ENCODE results near the gene CBLB.

Gene CBLB

DNA sequence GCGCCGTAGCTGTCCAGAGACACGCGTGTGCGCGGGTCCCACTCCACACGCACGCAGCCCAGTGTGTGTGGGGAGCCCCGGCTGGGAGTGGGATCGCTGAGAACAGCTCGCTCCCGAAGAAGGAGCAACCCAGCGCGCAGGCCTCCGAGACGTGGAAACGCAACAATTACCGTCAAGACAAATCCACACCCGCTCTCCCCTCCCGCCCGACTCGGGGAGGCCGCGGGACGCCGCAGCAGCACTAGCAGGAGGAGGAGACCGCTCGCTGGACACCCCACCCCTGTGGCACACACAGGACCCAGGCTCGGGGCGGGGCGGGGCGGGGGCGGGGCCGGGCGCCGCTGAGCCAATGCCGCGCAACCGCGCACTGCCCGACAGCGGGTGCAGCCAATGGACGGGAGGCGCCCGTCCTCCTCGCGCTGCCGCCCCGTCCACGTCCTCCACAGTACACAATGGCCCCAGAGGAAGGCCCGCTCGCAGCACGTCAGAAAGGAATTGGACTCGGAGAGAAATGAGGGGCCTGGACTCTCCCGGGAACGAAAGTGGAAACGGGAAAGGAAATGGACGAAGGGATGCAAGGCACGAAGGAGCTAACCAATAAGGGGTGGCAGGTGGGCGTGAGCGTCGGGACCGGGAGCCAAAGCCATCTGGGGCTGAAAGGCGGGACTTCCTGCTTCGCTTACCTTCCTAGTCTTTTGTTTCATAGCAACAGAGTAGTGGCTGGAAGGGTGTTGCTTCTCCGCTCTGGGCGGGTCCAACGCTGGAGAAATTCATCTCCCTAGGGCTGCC lies at the start of gene CBLB:
CBLB (minus strand) TSS at position 271 of the 789 bp plus-strand sequence. CDS start 1,435 bp downstream, outside the sequence.
- DNase-seq (ENCODE audit: low read depth, low spot score): peak; percentile 91
- peak within 1 kb of the TSS; percentile 70 for H3K27ac ChIP-seq

DNA sequence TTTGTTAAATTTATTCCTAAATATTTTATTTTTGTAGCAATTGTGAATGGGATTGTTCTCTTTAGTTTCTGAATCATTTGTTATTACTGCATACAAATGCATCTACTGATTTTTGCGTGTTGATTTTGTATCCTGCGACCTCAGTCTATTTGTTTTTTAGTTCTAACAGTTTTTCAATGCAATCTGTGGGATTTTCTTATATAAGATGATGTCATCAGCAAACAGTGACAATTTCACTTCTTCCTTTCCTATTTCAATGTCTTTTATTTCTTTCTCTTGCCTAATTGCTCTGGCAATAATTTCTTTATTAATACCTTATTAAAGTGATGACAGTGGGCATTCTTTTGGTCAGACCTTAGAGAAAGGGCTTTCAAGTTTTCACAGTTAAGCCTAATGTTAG lies 48.0 kb upstream of the CBLB start:
- no peak overlapping the region for H3K27ac ChIP-seq
- DNase-seq (ENCODE audit: low read depth, low spot score): no peak

DNA sequence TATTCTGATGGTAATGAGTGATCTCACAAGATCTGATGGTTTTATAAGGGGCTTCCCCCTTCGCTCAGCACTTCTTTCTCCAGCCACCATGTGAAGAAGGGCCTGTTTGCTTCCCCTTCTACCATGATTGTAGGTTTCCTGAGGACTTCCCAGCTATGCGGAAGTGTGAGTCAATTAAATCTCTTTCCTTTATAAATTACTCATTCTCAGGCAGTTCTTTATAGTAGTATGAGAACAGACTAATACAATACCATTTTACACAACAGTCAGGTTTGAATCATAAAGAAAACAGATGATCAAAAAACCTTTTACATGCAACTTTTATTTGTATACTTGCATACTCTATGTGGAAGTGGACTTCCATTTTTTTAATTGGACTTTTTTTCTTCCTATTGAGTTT lies 46.7 kb upstream of the CBLB start:
- DNase-seq (ENCODE audit: low read depth, low spot score): peak; percentile 55
- peak overlapping the region; percentile 84 for H3K27ac ChIP-seq

DNA sequence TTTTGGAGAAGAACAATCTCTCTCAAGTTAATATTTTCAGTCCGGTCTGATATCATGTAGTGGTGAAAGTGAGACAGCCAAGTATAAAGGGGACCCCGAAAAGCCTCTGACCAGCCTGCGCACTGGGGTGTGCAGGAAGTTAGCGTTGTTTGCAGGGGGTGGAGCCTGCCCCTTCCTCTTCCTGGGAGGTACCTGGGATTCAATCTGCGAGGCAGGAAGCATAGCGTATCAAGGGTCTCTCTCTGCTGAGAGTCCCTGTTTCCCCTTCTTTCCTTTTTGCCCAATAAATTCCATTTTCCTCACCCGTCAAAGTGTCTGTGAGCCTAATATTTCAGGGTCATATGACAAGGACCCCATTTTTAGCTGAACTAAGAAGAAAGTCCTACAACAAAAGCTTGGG lies 44.8 kb upstream of the CBLB start:
- no peak for DNase-seq (ENCODE audit: low read depth, low spot score)
- no peak overlapping the region for H3K27ac ChIP-seq

DNA sequence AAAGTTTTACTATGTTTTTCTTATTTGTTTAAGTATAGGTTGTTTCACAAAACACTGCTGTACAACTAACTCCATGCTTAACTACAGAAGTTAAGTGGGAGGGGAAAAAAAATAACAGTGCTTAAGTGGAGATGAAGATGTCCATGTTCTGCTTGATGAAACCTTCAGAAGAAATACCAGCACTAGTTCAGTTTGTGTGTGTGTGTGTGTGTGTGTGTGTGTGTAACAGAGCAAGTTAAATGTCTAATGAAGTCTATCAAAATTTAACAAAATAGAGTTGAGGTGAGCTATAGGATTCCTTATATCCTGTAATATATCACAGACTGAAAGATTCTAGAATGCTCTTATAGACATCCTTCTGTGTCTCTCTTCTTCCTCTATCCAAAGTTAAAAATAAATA lies 44.1 kb upstream of the CBLB start:
- no peak for DNase-seq (ENCODE audit: low read depth, low spot score)
- no peak overlapping the region for H3K27ac ChIP-seq

DNA sequence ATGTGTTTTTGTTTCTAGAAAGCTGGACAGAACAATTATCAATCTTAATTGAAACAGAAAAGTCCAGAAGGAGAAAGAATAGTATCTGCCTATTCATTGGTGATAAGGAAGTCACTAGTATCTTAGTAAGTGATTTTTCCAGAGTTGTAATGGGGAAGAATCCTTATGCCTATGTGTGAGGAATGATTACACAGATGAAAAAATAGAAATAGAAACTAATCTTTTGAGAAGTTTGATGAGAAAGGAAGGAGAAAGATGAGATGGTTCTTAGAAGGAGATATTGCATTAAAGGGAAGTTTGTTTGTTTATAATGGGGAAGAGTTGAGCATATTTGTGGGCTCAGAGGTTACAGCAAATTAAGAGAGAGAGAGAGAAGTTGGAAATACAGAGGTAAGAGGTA lies 42.7 kb upstream of the CBLB start:
- DNase-seq (ENCODE audit: low read depth, low spot score): no peak
- no peak overlapping the region for H3K27ac ChIP-seq

DNA sequence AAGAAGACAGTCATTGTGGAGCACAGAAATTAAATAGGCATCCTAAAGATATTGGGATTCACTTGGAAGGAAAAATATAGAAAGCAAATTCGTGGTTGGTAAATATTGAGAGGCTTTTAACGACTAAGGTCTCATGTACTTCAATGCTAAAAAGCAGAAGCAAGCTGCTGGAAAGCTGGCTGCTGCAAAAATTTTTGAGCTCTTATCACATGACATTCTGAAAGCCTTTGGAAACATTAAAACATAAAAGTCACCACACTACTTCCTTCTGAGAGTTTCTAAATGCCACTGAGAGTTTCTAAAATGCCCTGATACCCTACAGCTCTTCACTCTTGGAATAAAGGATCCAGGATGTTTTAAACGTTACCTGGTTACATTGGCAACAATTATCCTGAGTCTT lies 39.0 kb upstream of the CBLB start:
- peak overlapping the region; percentile 45 for H3K27ac ChIP-seq
- DNase-seq (ENCODE audit: low read depth, low spot score): no peak

DNA sequence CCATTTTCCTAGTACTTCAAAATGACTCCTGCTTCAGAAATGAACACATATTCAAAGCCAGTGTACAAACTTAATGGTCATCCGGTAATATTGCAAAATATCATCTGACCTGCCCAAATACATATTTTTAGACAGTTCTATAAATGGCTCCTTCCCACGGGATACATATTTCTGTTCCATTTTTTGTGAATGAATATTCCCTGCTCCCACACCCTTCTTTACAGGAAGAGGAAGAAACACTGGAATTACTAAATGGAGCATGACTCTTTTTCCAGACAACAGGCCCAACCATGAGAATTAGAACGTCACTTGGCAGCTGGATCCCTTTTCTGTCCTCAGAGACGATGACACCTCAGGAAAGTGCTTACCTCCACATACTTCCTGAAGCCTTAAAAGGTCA lies 38.0 kb upstream of the CBLB start:
- peak overlapping the region; percentile 45 for H3K27ac ChIP-seq

DNA sequence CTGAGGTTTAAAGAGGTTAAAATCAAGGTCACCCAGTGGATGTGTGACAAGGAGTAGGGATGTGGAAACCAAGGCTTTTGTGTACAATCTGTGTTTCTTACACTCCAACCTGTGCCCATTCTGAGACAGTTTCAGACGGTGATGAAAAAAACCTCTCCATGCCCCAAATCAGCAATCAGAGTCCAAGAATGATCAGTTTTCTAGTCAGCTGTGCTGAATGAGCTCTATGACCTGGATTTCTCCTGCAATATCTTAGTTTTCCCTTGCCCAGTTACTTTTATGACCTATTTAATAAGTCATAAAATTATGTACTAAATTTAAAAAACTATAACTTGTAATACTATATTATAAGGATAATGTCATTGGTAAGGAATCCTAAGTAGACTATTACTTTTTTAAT lies 37.5 kb upstream of the CBLB start:
- peak overlapping the region; percentile 45 for H3K27ac ChIP-seq
- DNase-seq (ENCODE audit: low read depth, low spot score): no peak

More for the DNA sequence above, 38.0 kb upstream of the CBLB start:
- DNase-seq (ENCODE audit: low read depth, low spot score): no peak

DNA sequence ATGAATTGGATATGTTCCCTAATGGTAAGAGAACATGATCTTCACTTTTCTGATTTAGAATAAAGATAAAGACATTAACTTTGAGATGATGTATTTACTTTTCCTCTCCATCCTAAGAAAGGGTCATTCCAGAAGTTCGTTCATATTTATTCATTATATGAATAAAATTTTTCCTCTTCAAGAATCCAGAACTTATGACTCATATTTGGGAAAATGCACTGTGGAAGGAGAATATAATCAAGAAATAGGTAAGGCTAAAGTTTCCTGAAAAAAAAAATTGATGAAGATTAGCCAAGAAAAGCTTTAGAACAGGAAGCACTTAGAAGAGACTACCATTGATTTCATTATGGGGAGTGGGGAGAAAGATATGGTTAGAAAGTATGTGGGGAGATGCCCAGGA lies 36.5 kb upstream of the CBLB start:
- no peak for DNase-seq (ENCODE audit: low read depth, low spot score)
- no peak overlapping the region for H3K27ac ChIP-seq

DNA sequence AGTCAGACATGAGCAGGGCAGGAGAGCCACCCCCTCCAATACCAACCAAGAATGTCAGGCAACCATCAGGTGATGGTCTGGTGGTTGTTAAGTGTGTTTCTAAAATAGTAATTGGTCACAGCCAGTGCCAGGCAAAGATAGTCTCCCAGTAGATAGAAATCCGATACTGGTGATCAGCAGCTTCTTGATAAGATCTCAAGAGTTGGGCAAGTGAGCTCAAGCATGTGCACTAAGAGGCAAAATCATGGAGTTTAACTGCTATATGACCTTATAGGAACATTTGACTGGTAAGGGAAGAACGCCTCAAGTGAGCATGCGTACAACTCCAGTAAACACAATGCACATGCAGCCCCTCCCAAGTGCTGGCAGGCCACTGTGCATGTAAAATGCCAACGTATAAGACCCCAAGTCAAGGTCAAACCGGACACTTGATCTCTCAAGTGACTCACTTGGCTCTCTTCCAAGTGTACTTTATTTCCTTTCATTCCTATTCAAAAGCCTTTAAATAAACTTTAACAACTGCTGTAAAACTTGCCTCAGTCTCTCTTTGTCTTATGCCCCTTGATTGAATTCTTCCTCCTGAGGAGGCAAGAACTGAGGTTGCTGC lies 36.0 kb upstream of the CBLB start:
- no peak for DNase-seq (ENCODE audit: low read depth, low spot score)
- no peak overlapping the region for H3K27ac ChIP-seq

DNA sequence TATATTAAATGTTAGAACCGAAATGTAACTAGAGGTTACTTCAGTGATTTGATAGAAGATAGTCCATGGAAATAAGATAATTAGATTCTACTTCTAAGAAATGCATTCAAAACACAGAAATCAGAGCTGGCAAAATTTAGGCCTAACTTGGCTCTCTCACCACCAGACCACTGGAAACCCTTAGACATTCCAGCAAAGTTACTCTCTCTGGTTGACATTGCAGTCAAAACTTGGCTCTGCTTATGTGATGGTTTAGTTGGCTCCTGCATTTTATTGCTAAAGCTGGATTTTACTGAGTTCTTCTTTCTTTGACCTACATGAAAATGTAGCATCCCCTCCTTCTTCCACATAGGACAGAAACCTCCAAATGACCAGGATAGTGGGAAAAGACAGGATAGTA lies 35.4 kb upstream of the CBLB start:
- no peak overlapping the region for H3K27ac ChIP-seq

DNA sequence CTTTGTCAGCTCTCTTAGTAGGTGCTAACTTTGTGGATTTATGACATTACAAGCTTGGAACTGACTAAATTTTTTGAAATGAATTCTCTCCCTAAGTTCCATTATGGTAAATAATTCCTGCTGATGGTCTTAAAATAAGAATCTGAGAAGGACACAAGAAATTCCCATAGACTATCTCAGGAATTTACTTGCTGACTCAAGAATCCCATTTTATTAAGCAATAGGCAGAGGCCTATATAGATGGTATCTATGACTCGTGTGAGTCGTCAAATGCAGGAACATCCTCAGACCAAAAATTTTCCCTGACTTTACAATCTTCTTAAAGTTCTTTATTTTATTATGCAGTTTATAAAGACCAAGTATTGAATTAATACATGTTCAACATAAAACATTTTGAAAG lies 30.7 kb upstream of the CBLB start:
- DNase-seq (ENCODE audit: low read depth, low spot score): no peak
- H3K27ac ChIP-seq: peak overlapping the region; percentile 21

More for the DNA sequence above, 35.4 kb upstream of the CBLB start:
- no peak for DNase-seq (ENCODE audit: low read depth, low spot score)

DNA sequence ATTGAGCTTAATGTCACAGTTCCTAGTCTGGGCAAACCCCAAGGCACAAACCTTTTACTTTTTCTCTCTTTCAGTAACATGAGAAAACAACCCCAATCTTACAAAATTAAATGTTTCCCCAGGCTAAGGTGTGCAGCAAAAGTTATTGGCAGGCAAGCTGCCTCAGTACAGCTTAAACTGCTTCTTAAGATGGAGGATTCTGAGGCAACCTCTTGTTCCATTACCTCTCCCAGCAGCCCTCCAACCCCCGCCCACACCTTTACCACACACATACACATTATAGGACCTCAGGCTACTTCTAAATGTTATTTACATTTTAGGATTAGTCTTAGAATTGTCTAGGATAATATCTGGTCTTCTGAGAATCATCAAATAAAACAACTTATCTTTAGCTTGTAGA lies 22.3 kb upstream of the CBLB start:
- no peak for DNase-seq (ENCODE audit: low read depth, low spot score)
- no peak overlapping the region for H3K27ac ChIP-seq

DNA sequence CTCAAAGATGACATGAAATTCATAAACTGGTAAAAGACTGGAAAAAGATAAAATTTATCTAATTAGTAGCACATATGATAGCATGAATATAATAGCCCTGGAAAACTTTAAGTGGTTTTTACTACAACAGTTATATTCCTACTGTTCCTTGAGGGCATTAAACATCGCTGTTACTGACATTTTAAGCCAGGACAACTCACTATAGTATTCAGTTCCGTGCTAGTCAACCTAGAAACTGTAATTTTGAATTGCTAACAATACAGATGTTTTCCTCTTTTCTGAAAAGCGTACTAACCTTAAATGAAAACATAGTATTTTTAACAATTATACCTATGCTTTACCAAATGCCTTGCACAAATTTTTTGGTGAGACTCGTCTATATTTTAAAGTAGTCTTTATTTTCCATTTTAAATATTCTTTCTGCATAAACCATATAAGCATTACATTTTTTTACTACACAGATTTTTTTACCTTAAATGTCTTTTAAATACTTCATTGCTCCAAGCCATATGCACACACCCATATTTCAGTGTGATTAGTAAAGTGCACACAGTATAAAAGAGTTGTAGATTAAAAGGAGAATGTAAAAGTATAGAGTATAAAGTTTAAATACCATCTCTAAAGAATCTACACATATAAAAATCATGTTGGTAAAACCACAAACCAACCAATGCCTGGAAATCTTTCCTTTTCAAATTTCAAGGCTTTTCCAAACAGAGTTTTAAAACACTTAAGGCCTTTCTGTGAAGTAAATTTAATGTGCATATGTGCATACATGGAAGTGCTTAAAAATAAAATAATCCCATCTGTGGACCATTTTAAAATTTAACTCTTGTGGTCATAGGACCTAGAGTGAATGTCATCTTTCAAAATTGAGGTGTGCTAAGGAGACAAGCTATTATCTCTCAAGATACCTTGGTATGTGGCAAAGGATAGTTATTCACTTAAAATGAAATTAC lies 20.1 kb upstream of the CBLB start:
- no peak overlapping the region for H3K27ac ChIP-seq
- DNase-seq (ENCODE audit: low read depth, low spot score): no peak

DNA sequence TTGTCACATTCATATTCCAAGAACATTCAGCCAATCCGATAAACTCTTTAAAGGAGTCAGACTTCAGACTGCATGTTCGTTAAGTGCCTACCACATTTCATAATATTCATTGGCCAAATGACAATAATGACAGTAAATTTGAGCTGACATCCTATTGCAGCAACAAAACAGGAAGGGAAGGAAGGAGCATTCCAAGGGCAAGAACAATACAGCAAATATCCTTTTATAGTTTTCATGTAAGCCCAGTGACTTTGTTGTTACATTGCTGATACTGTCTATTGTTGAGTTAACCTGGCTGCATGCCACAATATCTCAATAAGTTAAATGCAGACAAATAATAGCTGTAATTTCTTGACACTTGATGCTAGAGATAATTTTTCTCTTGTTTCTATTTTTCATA lies 16.4 kb upstream of the CBLB start:
- H3K27ac ChIP-seq: no peak overlapping the region
- DNase-seq (ENCODE audit: low read depth, low spot score): no peak

DNA sequence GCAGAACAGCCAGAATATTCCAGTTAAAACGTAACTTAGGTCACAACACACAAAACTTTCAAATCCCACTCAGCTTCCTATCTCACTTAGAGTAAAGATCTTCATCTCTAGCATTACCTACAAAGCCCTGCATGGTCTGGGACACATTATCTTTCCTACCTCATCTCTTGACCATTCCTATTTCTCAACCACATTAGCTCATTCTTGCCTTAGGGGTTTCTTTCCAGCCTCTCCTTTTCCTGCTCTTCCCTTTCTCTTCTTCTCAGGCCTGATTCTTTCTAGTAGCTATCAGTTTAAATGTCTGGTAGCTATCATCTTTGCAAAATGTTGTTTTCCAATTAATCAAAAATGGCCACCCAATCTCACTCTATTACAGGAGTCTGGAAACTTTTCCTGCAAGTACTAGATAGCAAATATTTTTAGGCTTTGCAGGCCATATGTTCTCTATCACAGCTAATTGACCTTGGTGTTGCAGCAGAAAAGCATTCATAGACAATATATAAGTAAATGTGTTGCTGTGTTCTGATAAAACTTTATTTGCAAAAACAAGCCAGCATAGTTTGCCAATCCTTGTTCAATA lies 15.1 kb upstream of the CBLB start:
- no peak for DNase-seq (ENCODE audit: low read depth, low spot score)

DNA sequence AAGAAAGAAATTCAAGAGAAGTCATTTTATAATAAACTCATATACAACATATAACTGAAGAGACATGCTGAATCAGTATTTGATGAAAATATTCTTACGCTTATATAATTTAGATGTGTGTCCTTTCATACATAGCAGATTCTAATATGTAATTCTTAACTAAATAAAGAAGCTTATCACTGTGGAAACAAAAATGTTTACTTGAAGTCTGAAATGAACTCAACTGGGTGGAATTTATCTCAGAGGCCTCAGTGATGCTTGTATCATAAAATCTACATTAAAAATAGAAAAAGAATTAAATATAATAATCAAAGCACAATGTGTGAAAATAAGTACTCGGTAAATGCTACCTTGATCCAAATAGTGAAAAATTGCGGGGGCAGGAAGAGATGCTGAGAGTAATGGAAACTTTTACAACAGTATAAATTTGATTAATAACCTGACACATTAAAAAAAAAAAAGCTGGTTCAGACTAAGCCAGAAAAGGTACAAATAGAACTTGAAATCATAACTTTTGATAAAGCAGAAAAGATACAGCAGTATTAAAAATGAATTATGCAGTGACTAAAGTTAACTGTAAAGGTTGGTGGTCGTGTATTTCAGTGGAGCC lies 12.0 kb upstream of the CBLB start:
- no peak overlapping the region for H3K27ac ChIP-seq
- no peak for DNase-seq (ENCODE audit: low read depth, low spot score)

More for the DNA sequence above, 15.1 kb upstream of the CBLB start:
- H3K27ac ChIP-seq: no peak overlapping the region

DNA sequence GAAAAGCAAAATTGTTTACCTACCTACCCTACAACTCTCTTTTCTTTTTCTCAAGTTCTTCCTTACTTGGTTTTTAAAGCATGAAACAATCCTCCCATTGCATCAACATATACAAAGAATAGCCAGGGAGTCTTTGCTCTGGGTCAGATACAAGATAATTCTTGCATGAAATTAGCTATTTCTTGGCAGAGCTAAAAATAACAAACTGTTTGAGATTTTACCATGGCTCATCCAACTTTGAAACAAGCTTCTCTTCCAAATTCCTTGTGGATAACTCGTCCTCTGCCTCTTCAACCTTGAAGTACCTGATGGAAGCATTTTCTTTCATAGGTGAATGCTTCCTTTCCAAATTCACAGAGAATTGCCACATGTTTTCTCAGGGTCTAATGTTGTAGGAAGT lies 9.2 kb upstream of the CBLB start:
- no peak overlapping the region for H3K27ac ChIP-seq
- DNase-seq (ENCODE audit: low read depth, low spot score): no peak

DNA sequence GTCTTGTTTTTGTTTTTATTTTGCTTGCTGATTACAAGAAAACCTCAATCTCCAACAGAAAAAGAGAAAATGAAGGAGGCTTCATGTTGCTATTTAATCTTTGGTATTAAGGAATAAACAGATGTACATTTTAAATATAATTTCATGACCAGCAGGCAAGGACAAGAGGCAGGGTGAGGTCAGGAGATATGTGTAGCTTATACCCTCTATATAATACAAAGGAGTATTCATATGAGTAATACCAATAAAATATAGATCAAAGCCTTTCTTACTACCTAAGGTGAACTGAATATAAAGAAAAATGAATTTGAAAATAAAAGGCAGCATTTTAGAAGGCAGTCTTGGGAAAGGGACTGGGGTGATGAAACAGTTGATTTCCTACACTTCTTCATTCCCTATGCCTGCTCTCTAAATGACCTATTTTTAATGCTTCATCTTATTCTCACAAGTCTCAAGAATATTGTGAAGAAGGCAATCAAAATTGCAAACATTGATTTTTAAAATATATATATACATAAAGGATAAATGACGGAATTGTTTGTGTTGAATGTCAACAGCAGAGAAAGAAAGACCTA lies 8.6 kb upstream of the CBLB start:
- no peak overlapping the region for H3K27ac ChIP-seq
- DNase-seq (ENCODE audit: low read depth, low spot score): no peak
